Thoracic aorta (tissue), 2 donors: ENCODE data around the gene SLC35B3. TPM values are rescaled to one million over a fixed set of nuclear protein-coding genes. Genes with fewer than 3 reads are reported as not detected.

Experiments used
- ATAC-seq: fragments of 150-250 bp; one replicate; pipeline ENCODE4 v1.8.0; 2017; ENCODE audit warnings: low read depth; ENCODE audit not compliant: insufficient number of reproducible peaks, low FRiP score
- DNase-seq: peaks from one replicate; pipeline ENCODE4 v3.0.0-alpha.2; 2020; ENCODE audit warnings: low spot score
- H3K27ac ChIP-seq, 2 donors: fragments of 200-600 bp; sonication (generic); 1 replicate in 1 of 2; 2 replicates in 1 of 2; pipeline ENCODE4 v1.5.1; 2016; ENCODE audit warnings: mild to moderate bottlenecking in 2 of 2, moderate library complexity in 2 of 2
- H3K27me3 ChIP-seq: fragments of 200-600 bp; sonication (generic); replicated peaks from 2 replicates; pipeline ENCODE4 v1.6.0; 2016; ENCODE audit warnings: mild to moderate bottlenecking; ENCODE audit not compliant: insufficient read depth
- H3K36me3 ChIP-seq: fragments of 200-600 bp; sonication (generic); one replicate; pipeline ENCODE4 v1.5.1; 2016
- H3K4me1 ChIP-seq, 2 donors: fragments of 200-600 bp; sonication (generic); 1 replicate in 1 of 2; 2 replicates in 1 of 2; pipeline versions ENCODE4 v1.5.1 to v1.6.0; 2016; ENCODE audit warnings: low read depth in 2 of 2, mild to moderate bottlenecking in 1 of 2; ENCODE audit not compliant: control insufficient read depth in 1 of 2
- H3K4me3 ChIP-seq: fragments of 200-600 bp; sonication (generic); 2 replicates; pipeline ENCODE4 v1.5.1; 2016; ENCODE audit warnings: mild to moderate bottlenecking
- H3K9me3 ChIP-seq: fragments of 200-600 bp; sonication (generic); 2 replicates; pipeline ENCODE4 v1.5.1; 2016
- CTCF ChIP-seq: fragments of 200-600 bp; sonication (generic); IDR thresholded peaks from one replicate; pipeline ENCODE4 v1.5.1; 2019; ENCODE audit warnings: antibody characterized with exemption
- total RNA-seq, 2 donors: library from RNA; depleted of rRNA; stranded (reverse); fragments of >200 nt; gene quantifications; one replicate each; pipeline versions ENCODE4 v1.1.0 to v1.2.3, GENCODE V29; 2016

SLC35B3 gene
- total RNA-seq, 2 donors from 2014 or later = 8.6 to 12.0 TPM

GRCh38 chr6:8391934-8392333 lies 43.4 kb downstream of the SLC35B3 start:
- Histone ChIP-seq H3K4me1 (no peaks in the 10 kb centered on the region), H3K36me3 (no peaks in the 10 kb centered on the region), H3K27ac (no peak overlapping the region), H3K9me3 (no peaks in the 10 kb centered on the region), H3K4me3 (no peak overlapping the region), H3K27me3 (no peaks in the 10 kb centered on the region)
- DNase-seq (no peak), ATAC-seq (no peak)
- TF ChIP-seq CTCF = no peak

GRCh38 chr6:8389036-8389818 lies 46.1 kb downstream of the SLC35B3 start:
- no peaks in the 10 kb centered on the region for H3K4me1 ChIP-seq
- H3K4me3 ChIP-seq = no peak overlapping the region
- TF ChIP-seq CTCF = no peak
- ATAC-seq = no peak
- H3K27me3 ChIP-seq = no peaks in the 10 kb centered on the region
- DNase-seq = no peak
- H3K27ac ChIP-seq = no peak overlapping the region
- no peaks in the 10 kb centered on the region for H3K36me3 ChIP-seq
- no peaks in the 10 kb centered on the region for H3K9me3 ChIP-seq

- Histone ChIP-seq H3K27ac (no peak overlapping the region), H3K4me3 (no peak overlapping the region), H3K36me3 (no peaks in the 10 kb centered on the region), H3K9me3 (no peaks in the 10 kb centered on the region), H3K4me1 (no peaks in the 10 kb centered on the region), H3K27me3 (no peaks in the 10 kb centered on the region)
- TF ChIP-seq CTCF = no peak
- no peak for ATAC-seq
- DNase-seq = no peak
These were observed 47.4 kb downstream of the SLC35B3 start for GRCh38 chr6:8387942-8388437.

- no peaks in the 10 kb centered on the region for H3K9me3 ChIP-seq
- H3K27ac ChIP-seq = no peak overlapping the region
- H3K4me1 ChIP-seq = no peaks in the 10 kb centered on the region
- no peak for DNase-seq
- no peak overlapping the region for H3K4me3 ChIP-seq
- no peak for TF ChIP-seq CTCF
- no peaks in the 10 kb centered on the region for H3K27me3 ChIP-seq
- H3K36me3 ChIP-seq = no peaks in the 10 kb centered on the region
- ATAC-seq = no peak
These were observed 51.8 kb downstream of the SLC35B3 start for GRCh38 chr6:8383584-8383983.

GRCh38 chr6:8382434-8382833 lies 52.9 kb downstream of the SLC35B3 start:
- no peak for TF ChIP-seq CTCF
- Histone ChIP-seq H3K9me3 (no peaks in the 10 kb centered on the region), H3K4me1 (no peaks in the 10 kb centered on the region), H3K27ac (no peak overlapping the region), H3K36me3 (no peaks in the 10 kb centered on the region), H3K4me3 (no peak overlapping the region), H3K27me3 (no peaks in the 10 kb centered on the region)
- no peak for DNase-seq
- ATAC-seq = no peak
